Measurements from ENCODE around the gene SLC25A13. TPM values are rescaled to one million over a fixed set of nuclear protein-coding genes. Genes with fewer than 3 reads are reported as not detected.

SLC25A13 gene
- total RNA-seq, 2 experiments from 2014 or later: 7.3 to 9.0 TPM

GRCh38 chr7:96093435-96093834 lies 228.5 kb downstream of the SLC25A13 start:
- TF ChIP-seq, protein P1, sequence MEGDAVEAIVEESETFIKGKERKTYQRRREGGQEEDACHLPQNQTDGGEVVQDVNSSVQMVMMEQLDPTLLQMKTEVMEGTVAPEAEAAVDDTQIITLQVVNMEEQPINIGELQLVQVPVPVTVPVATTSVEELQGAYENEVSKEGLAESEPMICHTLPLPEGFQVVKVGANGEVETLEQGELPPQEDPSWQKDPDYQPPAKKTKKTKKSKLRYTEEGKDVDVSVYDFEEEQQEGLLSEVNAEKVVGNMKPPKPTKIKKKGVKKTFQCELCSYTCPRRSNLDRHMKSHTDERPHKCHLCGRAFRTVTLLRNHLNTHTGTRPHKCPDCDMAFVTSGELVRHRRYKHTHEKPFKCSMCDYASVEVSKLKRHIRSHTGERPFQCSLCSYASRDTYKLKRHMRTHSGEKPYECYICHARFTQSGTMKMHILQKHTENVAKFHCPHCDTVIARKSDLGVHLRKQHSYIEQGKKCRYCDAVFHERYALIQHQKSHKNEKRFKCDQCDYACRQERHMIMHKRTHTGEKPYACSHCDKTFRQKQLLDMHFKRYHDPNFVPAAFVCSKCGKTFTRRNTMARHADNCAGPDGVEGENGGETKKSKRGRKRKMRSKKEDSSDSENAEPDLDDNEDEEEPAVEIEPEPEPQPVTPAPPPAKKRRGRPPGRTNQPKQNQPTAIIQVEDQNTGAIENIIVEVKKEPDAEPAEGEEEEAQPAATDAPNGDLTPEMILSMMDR (IDR thresholded peaks at IDR 0.05): no peak
- intact Hi-C loops (cut with micrococcal nuclease): no loop called here
- ChIA-PET CTCF (no interaction called here), POLR2A (no interaction called here)
- Mint-ChIP-seq H3K36me3 (ENCODE audit: low read depth) (no peaks in the 10 kb centered on the region), H3K27ac (no peak overlapping the region), H3K4me3 (no peak overlapping the region), H3K4me1 (ENCODE audit: low read depth) (no peaks in the 10 kb centered on the region), H3K27me3 (peaks cover 14% of the 10 kb centered on the region), H3K9me3 (no peaks in the 10 kb centered on the region)
- ATAC-seq: no peak
- DNase-seq: no peak

- ChIA-PET POLR2A (interaction anchor here (0.7 kb wide), 1 partner anchor 46 kb away, joined by 4 read pairs; no protein-coding TSS in a partner anchor), CTCF (no interaction called here)
- Mint-ChIP-seq H3K9me3 (no peaks in the 10 kb centered on the region), H3K27me3 (peaks cover 13% of the 10 kb centered on the region), H3K27ac (no peak overlapping the region), H3K4me3 (no peak overlapping the region), H3K36me3 (ENCODE audit: low read depth) (no peaks in the 10 kb centered on the region), H3K4me1 (ENCODE audit: low read depth) (no peaks in the 10 kb centered on the region)
- no peak for ATAC-seq
- intact Hi-C loops (cut with micrococcal nuclease): no loop called here
- TF ChIP-seq, protein P1 (IDR thresholded peaks at IDR 0.05): no peak
- DNase-seq: no peak
Measured at GRCh38 chr7:96090756-96091155, 231.1 kb downstream of the SLC25A13 start.

- no peak for DNase-seq
- ATAC-seq: no peak
- H3K36me3 Mint-ChIP-seq (ENCODE audit: low read depth): no peaks in the 10 kb centered on the region
- ChIA-PET CTCF (no interaction called here), POLR2A (no interaction called here)
- intact Hi-C loops (cut with micrococcal nuclease): no loop called here
- TF ChIP-seq, protein P1 (IDR thresholded peaks at IDR 0.05): no peak
- H3K4me3 Mint-ChIP-seq: no peak overlapping the region
- no peaks in the 10 kb centered on the region for H3K4me1 Mint-ChIP-seq (ENCODE audit: low read depth)
- H3K9me3 Mint-ChIP-seq: no peaks in the 10 kb centered on the region
- peaks cover 10% of the 10 kb centered on the region for H3K27me3 Mint-ChIP-seq
- H3K27ac Mint-ChIP-seq: no peak overlapping the region
Measured at GRCh38 chr7:96089511-96089910, 232.4 kb downstream of the SLC25A13 start.

DNA sequence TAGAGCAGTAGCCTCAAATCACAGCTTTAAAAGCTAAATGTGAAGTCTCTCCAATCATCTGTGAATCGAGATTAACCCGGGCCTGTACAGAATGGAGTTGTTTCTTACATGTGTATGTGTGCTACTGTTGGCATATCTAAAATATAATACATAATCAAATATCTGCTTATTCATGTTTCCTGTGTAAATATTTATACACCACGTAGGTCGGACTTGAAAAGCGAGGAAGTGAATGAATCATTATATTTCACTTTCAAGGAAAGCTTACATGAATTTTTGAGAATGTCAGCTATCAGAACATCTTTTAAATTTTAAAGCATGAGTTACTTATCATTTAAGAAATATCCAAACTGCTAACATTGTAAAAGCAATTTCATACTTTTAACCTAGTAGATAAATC lies 233.3 kb downstream of the SLC25A13 start:
- ChIA-PET POLR2A (interaction anchor here (0.7 kb wide), 1 partner anchor 825 kb away, joined by 3 read pairs; no protein-coding TSS in a partner anchor), CTCF (no interaction called here)
- Mint-ChIP-seq H3K27ac (no peak overlapping the region), H3K4me3 (no peak overlapping the region), H3K27me3 (peaks cover 8% of the 10 kb centered on the region), H3K9me3 (no peaks in the 10 kb centered on the region), H3K4me1 (ENCODE audit: low read depth) (no peaks in the 10 kb centered on the region), H3K36me3 (ENCODE audit: low read depth) (no peaks in the 10 kb centered on the region)
- TF ChIP-seq, protein P1 (IDR thresholded peaks at IDR 0.05): no peak
- intact Hi-C loops (cut with micrococcal nuclease): no loop called here
- DNase-seq (no peak), ATAC-seq (no peak)

GRCh38 chr7:96085953-96086352 lies 235.9 kb downstream of the SLC25A13 start:
- CTCF ChIA-PET: interaction anchor here (1.5 kb wide), 1 partner anchor 11 kb away, joined by 4 read pairs; no protein-coding TSS in a partner anchor
- Mint-ChIP-seq H3K4me1 (ENCODE audit: low read depth) (no peaks in the 10 kb centered on the region), H3K36me3 (ENCODE audit: low read depth) (no peaks in the 10 kb centered on the region), H3K4me3 (no peak overlapping the region), H3K9me3 (no peaks in the 10 kb centered on the region), H3K27ac (no peak overlapping the region), H3K27me3 (peaks cover 5% of the 10 kb centered on the region)
- TF ChIP-seq, protein P1 (IDR thresholded peaks at IDR 0.05): no peak
- ATAC-seq: no peak
- intact Hi-C loops (cut with micrococcal nuclease): no loop called here
- DNase-seq: no peak
- POLR2A ChIA-PET: no interaction called here

All from activated CD8-positive, alpha-beta T cell treated with anti-CD3 and anti-CD28 coated beads for 36 hours (primary cell).